Putamen (tissue), 1 donor: ENCODE data around the gene TLE3.

ENCODE experiments used
- DNase-seq: peaks from one replicate; pipeline ENCODE4 v3.0.0-alpha.2; 2016; ENCODE audit warnings: low spot score

TLE3 gene

GRCh38 chr15:70098461-70099166 lies 897 bp upstream of the TLE3 start:
- peak; percentile 63 for DNase-seq

GRCh38 chr15:70098153-70098460 lies 390 bp upstream of the TLE3 start:
- no peak for DNase-seq

GRCh38 chr15:70097063-70097320 lies 725 bp downstream of the TLE3 start:
- no peak for DNase-seq

- DNase-seq, result no peak
Measured at GRCh38 chr15:70096215-70097062, 1.3 kb downstream of the TLE3 start.

- no peak for DNase-seq
Measured at GRCh38 chr15:70095408-70096214, 2.1 kb downstream of the TLE3 start.

- DNase-seq, result no peak
Measured at GRCh38 chr15:70094690-70095311, 2.9 kb downstream of the TLE3 start.

GRCh38 chr15:70093481-70094319 lies 4.0 kb downstream of the TLE3 start:
- DNase-seq, result no peak

GRCh38 chr15:70093070-70093469 lies 4.6 kb downstream of the TLE3 start:
- no peak for DNase-seq

- no peak for DNase-seq
Measured at GRCh38 chr15:70092464-70093027, 5.2 kb downstream of the TLE3 start.

GRCh38 chr15:70091726-70092463 lies 5.8 kb downstream of the TLE3 start:
- no peak for DNase-seq

- DNase-seq, result no peak
Measured at GRCh38 chr15:70090436-70091296, 7.1 kb downstream of the TLE3 start.

- DNase-seq, result no peak
Measured at GRCh38 chr15:70089692-70089971, 8.1 kb downstream of the TLE3 start.

- DNase-seq, result no peak
Measured at GRCh38 chr15:70088887-70089691, 8.6 kb downstream of the TLE3 start.

GRCh38 chr15:70088455-70088854 lies 9.3 kb downstream of the TLE3 start:
- DNase-seq, result no peak

GRCh38 chr15:70087708-70088352 lies 9.9 kb downstream of the TLE3 start:
- no peak for DNase-seq

- no peak for DNase-seq
Measured at GRCh38 chr15:70086636-70087035, 11.1 kb downstream of the TLE3 start.

GRCh38 chr15:70084461-70084860 lies 13.3 kb downstream of the TLE3 start:
- no peak for DNase-seq

- DNase-seq, result no peak
Measured at GRCh38 chr15:70083946-70084345, 13.8 kb downstream of the TLE3 start.

- DNase-seq, result no peak
Measured at GRCh38 chr15:70083418-70083817, 14.3 kb downstream of the TLE3 start.
